ENCODE results near the gene RHBDD3.

RHBDD3 gene

DNA sequence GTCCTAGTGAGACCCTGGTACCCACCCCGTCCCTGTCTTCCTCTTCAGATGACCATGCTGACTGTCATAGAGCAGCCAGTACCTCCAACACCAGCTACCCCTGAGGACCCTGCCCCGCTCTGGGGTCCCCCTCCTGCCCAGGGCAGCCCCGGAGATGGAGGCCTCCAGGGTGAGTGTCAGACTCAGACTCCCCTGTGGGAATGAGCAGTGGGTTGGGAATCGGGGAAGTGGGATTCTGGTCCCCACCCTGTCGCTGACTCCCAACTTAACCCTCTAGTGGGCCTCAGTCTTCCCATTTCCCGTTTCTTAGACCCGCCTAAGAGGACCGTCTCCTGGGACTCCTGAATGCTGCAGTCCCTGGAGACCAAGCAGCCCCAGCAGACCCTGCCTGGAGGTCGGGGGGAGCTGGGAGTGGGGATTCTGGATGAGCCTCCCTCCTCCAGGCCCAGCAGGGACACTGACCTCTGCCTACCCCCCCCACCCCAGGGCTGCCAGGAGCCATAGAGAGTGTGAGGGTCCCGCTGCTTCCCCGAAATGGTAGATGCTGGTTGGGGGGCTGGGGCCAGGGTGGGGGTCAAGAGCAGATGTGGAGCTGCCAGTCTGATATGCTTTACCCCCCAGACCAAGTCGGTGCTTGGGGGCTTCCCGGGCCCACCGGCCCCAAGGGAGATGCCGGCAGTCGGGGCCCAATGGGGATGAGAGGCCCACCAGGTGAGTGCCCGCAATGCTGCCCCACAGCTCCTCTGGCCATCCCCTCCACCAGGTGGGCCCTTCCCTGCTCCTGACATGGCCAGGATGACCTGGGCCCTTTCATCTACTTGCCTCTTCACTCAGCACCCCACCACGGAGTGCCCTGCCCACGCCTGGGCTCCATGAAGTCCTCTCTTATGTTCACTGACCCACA, 36.6 kb downstream of the RHBDD3 start:
- TF ChIP-seq GATA3 (IDR thresholded peaks at IDR 0.05; ENCODE audit: low read depth, low read length) (no peak), GATA2 (IDR thresholded peaks at IDR 0.05; ENCODE audit: low read depth, low read length) (no peak)

GRCh38 chr22:29226351-29226981, 41.3 kb downstream of the RHBDD3 start:
- TF ChIP-seq GATA3 (IDR thresholded peaks at IDR 0.05; ENCODE audit: low read depth, low read length) (no peak), GATA2 (IDR thresholded peaks at IDR 0.05; ENCODE audit: low read depth, low read length) (no peak)

- TF ChIP-seq GATA3 (IDR thresholded peaks at IDR 0.05; ENCODE audit: low read depth, low read length) (no peak), GATA2 (IDR thresholded peaks at IDR 0.05; ENCODE audit: low read depth, low read length) (no peak)
These were observed 42.2 kb downstream of the RHBDD3 start for GRCh38 chr22:29225422-29226090.

- no peak for TF ChIP-seq GATA2 (IDR thresholded peaks at IDR 0.05; ENCODE audit: low read depth, low read length)
- TF ChIP-seq GATA3 (IDR thresholded peaks at IDR 0.05; ENCODE audit: low read depth, low read length): no peak
These were observed 42.8 kb downstream of the RHBDD3 start for GRCh38 chr22:29224859-29225410.

DNA sequence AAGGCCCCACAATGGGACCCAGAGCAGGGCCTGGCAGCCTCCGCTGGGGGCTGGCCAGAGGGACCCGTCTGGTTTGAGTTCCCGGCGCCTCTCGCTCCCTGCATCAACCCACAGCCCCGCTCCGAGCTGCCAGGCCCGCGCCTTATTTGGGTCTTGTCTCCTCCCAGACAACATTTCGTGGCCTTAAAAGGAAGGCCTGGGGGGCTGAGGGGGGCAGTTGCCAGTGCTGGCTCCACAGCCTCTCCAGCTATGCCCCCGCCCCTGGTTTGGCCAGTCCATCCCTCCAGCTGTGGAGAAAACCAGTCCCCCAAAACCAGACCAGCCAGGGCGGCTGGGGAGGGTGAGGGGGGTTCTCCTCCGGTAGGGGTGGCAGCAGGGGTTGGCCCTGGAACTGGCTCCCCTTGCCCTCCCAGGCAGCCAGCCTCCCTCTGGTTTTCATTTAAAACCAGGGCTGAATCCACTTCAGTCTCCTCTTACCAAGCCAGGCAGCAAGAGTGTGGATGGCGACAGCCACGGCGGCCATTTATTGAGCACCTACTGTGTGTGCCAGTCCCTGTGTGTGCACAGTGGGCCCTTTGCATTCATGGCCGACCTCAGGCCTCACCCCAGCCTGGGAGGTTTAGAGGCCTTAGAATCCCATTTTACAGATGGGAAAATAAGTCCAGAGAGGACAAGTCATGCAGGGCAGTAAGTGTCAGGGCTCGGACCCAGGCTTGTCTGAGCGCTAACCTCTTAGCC, 43.5 kb downstream of the RHBDD3 start:
- TF ChIP-seq GATA2 (IDR thresholded peaks at IDR 0.05; ENCODE audit: low read depth, low read length): no peak
- TF ChIP-seq GATA3 (IDR thresholded peaks at IDR 0.05; ENCODE audit: low read depth, low read length): no peak

GRCh38 chr22:29219881-29220670, 47.7 kb downstream of the RHBDD3 start:
- no peak for TF ChIP-seq GATA2 (IDR thresholded peaks at IDR 0.05; ENCODE audit: low read depth, low read length)
- TF ChIP-seq GATA3 (IDR thresholded peaks at IDR 0.05; ENCODE audit: low read depth, low read length): no peak

GRCh38 chr22:29218758-29219408, 48.9 kb downstream of the RHBDD3 start:
- TF ChIP-seq GATA2 (IDR thresholded peaks at IDR 0.05; ENCODE audit: low read depth, low read length): no peak
- TF ChIP-seq GATA3 (IDR thresholded peaks at IDR 0.05; ENCODE audit: low read depth, low read length): no peak

GRCh38 chr22:29217827-29218757, 49.7 kb downstream of the RHBDD3 start:
- no peak for TF ChIP-seq GATA3 (IDR thresholded peaks at IDR 0.05; ENCODE audit: low read depth, low read length)
- TF ChIP-seq GATA2 (IDR thresholded peaks at IDR 0.05; ENCODE audit: low read depth, low read length): no peak

GRCh38 chr22:29216873-29217666, 50.7 kb downstream of the RHBDD3 start:
- no peak for TF ChIP-seq GATA2 (IDR thresholded peaks at IDR 0.05; ENCODE audit: low read depth, low read length)
- TF ChIP-seq GATA3 (IDR thresholded peaks at IDR 0.05; ENCODE audit: low read depth, low read length): no peak

- no peak for TF ChIP-seq GATA3 (IDR thresholded peaks at IDR 0.05; ENCODE audit: low read depth, low read length)
- TF ChIP-seq GATA2 (IDR thresholded peaks at IDR 0.05; ENCODE audit: low read depth, low read length): no peak
These were observed 51.5 kb downstream of the RHBDD3 start for GRCh38 chr22:29216011-29216872.
